ENCODE results near the gene OR8K1.

GRCh38 chr11:56345739-56346138, at the start of gene OR8K1:
- TF ChIP-seq, protein P1, sequence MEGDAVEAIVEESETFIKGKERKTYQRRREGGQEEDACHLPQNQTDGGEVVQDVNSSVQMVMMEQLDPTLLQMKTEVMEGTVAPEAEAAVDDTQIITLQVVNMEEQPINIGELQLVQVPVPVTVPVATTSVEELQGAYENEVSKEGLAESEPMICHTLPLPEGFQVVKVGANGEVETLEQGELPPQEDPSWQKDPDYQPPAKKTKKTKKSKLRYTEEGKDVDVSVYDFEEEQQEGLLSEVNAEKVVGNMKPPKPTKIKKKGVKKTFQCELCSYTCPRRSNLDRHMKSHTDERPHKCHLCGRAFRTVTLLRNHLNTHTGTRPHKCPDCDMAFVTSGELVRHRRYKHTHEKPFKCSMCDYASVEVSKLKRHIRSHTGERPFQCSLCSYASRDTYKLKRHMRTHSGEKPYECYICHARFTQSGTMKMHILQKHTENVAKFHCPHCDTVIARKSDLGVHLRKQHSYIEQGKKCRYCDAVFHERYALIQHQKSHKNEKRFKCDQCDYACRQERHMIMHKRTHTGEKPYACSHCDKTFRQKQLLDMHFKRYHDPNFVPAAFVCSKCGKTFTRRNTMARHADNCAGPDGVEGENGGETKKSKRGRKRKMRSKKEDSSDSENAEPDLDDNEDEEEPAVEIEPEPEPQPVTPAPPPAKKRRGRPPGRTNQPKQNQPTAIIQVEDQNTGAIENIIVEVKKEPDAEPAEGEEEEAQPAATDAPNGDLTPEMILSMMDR (IDR thresholded peaks at IDR 0.05; ENCODE audit: borderline replicate concordance, extremely low read depth, low read length, poor library complexity, severe bottlenecking): no peak
- no peak for TF ChIP-seq EZH2 (IDR thresholded peaks at IDR 0.05; ENCODE audit: borderline replicate concordance, low read depth, low read length, severe bottlenecking)
